Kidney (tissue), 14 donors: ENCODE measurements around the gene GULP1. TPM values are rescaled to one million over a fixed set of nuclear protein-coding genes. Genes with fewer than 3 reads are reported as not detected.

ENCODE experiments used
- DNase-seq, 5 donors: peaks; one replicate each; pipeline ENCODE4 v3.0.0-alpha.2; 2013 to 2020
- FAIRE-seq: peaks from 2 replicates; lab custom pipeline; 2012; peaks lifted over from hg19 to GRCh38; lab: Jason Lieb, UNC
- H3K27ac ChIP-seq, 2 donors: one replicate each; pipeline ENCODE4 v1.7.0; 2013; ENCODE audit warnings: low read depth in 2 of 2, low read length in 2 of 2, inconsistent platforms in 1 of 2
- H3K27me3 ChIP-seq: one replicate; pipeline ENCODE4 v1.7.1; 2013; ENCODE audit warnings: low read length, inconsistent platforms; ENCODE audit not compliant: control insufficient read depth, insufficient read depth
- H3K36me3 ChIP-seq, 3 donors: one replicate each; pipeline versions ENCODE4 v1.7.0 to v1.7.1; 2013; ENCODE audit warnings: low read length in 3 of 3, control low read depth in 1 of 3, inconsistent platforms in 1 of 3; ENCODE audit not compliant: insufficient read depth in 3 of 3, control insufficient read depth in 2 of 3
- H3K4me1 ChIP-seq, 3 donors: one replicate each; pipeline versions ENCODE4 v1.7.0 to v1.7.1; 2013; ENCODE audit warnings: low read length in 3 of 3, inconsistent platforms in 1 of 3, low read depth in 1 of 3; ENCODE audit not compliant: control insufficient read depth in 2 of 3, insufficient read depth in 2 of 3
- H3K4me3 ChIP-seq, 3 donors: one replicate each; pipeline versions ENCODE4 v1.7.0 to v1.8.1; 2013; ENCODE audit warnings: low read length in 3 of 3, control low read depth in 1 of 3, inconsistent platforms in 1 of 3
- H3K9ac ChIP-seq, 3 donors: one replicate each; pipeline versions ENCODE4 v1.7.0 to v1.7.1; 2013; ENCODE audit warnings: low read length in 3 of 3, control low read depth in 1 of 3, inconsistent platforms in 1 of 3
- H3K9me3 ChIP-seq, 3 donors: one replicate each; pipeline versions ENCODE4 v1.7.0 to v1.7.1; 2013; ENCODE audit warnings: low read length in 3 of 3, control low read depth in 1 of 3, inconsistent platforms in 1 of 3; ENCODE audit not compliant: control insufficient read depth in 2 of 3, insufficient read depth in 1 of 3
- intact Hi-C: fragments of 100-400 bp; cut with DNase I; formaldehyde crosslinking; loops from one replicate; pipeline ENCODE4 v1.11.1; 2022
- polyA plus RNA-seq: library from polyadenylated mRNA; stranded (reverse); fragments of 350-450 nt; fragmentation: Illumina TruSeq; extraction: RNeasy Lipid Tissue Mini Kit (QIAGEN cat#74804); gene quantifications from one replicate; pipeline ENCODE4 v1.2.3, GENCODE V29; 2014; ENCODE audit warnings: low read depth, low replicate concordance; ENCODE audit not compliant: insufficient read depth
- total RNA-seq: library from RNA; stranded (reverse); fragmentation: NEBNext Ultra II Directional; extraction: Animal tissue kit (Norgen Biotek cat#: 25700); gene quantifications from one replicate; pipeline ENCODE4 v1.2.1, GENCODE V29; 2021
- TF ChIP-seq, protein P1 (sequence below): IDR thresholded peaks from 3 replicates; pipeline ENCODE4 v1.5.1; 2012; ENCODE audit warnings: mild to moderate bottlenecking, moderate library complexity, borderline replicate concordance; ENCODE audit not compliant: insufficient read depth; ENCODE audit errors: extremely low read depth
- donor health status: control.
- donor health status: control.
- donor health status: control.
- donor health status: control.
- donor health status: control.
- donor health status: DM: yes; HTN: yes; CAD: no.
- donor health status: Normal renal cell carcinoma (clear cell type).

GULP1 gene
- total and polyA plus RNA-seq, 2 donors from 2014 or later = 12.2 to 34.4 TPM

DNA sequence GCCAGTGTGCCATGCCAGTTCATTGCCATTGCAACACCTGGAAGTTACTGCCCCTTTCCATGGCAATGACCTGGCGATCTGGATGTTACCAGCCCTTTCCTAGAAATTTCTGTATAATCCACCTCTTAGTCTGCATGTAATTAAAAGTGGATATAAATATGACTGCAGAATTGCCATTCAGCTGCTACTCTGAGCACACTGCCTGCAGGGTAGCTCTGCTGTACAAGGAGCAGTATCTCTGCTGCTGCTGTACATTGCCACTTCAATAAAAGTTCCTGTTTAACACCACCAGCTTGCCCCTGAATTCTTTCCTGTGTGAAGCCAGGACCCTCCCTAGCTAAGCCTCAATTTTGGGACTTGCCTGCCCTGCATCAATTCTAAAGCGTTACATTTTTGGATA is 17.4 kb upstream of the GULP1 start:
- no peak for DNase-seq
- no peak for FAIRE-seq
- H3K9me3 ChIP-seq = no peaks in the 10 kb centered on the region
- TF ChIP-seq, protein P1, sequence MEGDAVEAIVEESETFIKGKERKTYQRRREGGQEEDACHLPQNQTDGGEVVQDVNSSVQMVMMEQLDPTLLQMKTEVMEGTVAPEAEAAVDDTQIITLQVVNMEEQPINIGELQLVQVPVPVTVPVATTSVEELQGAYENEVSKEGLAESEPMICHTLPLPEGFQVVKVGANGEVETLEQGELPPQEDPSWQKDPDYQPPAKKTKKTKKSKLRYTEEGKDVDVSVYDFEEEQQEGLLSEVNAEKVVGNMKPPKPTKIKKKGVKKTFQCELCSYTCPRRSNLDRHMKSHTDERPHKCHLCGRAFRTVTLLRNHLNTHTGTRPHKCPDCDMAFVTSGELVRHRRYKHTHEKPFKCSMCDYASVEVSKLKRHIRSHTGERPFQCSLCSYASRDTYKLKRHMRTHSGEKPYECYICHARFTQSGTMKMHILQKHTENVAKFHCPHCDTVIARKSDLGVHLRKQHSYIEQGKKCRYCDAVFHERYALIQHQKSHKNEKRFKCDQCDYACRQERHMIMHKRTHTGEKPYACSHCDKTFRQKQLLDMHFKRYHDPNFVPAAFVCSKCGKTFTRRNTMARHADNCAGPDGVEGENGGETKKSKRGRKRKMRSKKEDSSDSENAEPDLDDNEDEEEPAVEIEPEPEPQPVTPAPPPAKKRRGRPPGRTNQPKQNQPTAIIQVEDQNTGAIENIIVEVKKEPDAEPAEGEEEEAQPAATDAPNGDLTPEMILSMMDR = no peak
- no peaks in the 10 kb centered on the region for H3K27me3 ChIP-seq
- H3K27ac ChIP-seq = no peak overlapping the region
- H3K4me3 ChIP-seq = no peak overlapping the region
- no peaks in the 10 kb centered on the region for H3K36me3 ChIP-seq
- no peaks in the 10 kb centered on the region for H3K4me1 ChIP-seq
- intact Hi-C loops = no loop called here
- no peak overlapping the region for H3K9ac ChIP-seq

DNA sequence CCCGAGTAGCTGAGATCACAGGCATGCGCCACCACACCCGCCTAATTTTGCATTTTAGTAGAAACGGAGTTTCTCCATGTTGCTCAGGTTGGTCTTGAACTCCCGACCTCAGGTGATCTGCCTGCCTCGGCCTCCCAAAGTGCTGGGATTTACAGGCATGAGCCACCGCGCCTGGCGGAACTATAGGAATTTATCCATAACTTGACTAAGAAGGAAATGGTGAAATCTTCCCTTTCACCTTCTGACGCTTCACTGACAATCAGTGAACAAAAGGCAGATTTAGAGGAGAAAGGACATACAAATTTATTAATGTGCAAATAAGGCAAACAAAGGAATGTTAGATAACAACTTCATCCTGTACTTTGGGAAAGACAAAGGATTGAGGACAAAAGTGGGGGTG is 15.4 kb upstream of the GULP1 start:
- Histone ChIP-seq H3K27me3 (no peaks in the 10 kb centered on the region), H3K36me3 (no peaks in the 10 kb centered on the region), H3K4me1 (no peaks in the 10 kb centered on the region), H3K9ac (no peak overlapping the region), H3K27ac (no peak overlapping the region), H3K4me3 (no peak overlapping the region), H3K9me3 (no peaks in the 10 kb centered on the region)
- FAIRE-seq = no peak
- DNase-seq = no peak
- intact Hi-C loops = no loop called here
- TF ChIP-seq, protein P1 = no peak

DNA sequence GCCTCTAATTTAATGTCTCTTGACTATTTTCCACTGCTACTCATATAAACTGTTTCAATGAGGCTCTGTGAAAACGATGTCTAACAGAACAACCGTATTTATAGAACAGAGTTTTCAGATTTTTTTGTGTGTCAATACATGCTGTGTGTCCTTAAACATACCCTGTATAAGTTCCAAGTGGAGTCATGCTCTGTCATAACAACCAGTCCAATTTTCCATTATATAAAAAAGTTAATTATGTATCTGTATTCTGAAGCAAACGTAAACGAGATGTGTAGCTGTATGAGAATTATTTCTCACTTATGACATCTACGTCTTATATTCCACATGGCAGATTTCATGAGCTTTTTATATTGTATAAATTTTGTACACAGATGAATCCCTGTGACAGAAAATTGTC is 13.9 kb upstream of the GULP1 start:
- intact Hi-C loops = no loop called here
- TF ChIP-seq, protein P1 = no peak
- no peaks in the 10 kb centered on the region for H3K36me3 ChIP-seq

More for the DNA sequence above, 13.9 kb upstream of the GULP1 start:
- FAIRE-seq (no peak), DNase-seq (no peak)
- no peaks in the 10 kb centered on the region for H3K4me1 ChIP-seq
- no peaks in the 10 kb centered on the region for H3K9me3 ChIP-seq
- H3K27ac ChIP-seq = no peak overlapping the region
- no peaks in the 10 kb centered on the region for H3K27me3 ChIP-seq
- H3K4me3 ChIP-seq = no peak overlapping the region
- H3K9ac ChIP-seq = no peak overlapping the region
